ENCODE data around the gene MED14. TPM values are rescaled to one million over a fixed set of nuclear protein-coding genes. Genes with fewer than 3 reads are reported as not detected.
A peak's percentile ranks its signal among the peaks of the same experiment; 100 is the strongest.

The MED14 gene
- total and polyA plus RNA-seq, 2 of the 13 experiments (the other 11 are each of a cell fraction or from before 2014, with no cell fraction given) = 10.2 to 16.3 TPM

DNA sequence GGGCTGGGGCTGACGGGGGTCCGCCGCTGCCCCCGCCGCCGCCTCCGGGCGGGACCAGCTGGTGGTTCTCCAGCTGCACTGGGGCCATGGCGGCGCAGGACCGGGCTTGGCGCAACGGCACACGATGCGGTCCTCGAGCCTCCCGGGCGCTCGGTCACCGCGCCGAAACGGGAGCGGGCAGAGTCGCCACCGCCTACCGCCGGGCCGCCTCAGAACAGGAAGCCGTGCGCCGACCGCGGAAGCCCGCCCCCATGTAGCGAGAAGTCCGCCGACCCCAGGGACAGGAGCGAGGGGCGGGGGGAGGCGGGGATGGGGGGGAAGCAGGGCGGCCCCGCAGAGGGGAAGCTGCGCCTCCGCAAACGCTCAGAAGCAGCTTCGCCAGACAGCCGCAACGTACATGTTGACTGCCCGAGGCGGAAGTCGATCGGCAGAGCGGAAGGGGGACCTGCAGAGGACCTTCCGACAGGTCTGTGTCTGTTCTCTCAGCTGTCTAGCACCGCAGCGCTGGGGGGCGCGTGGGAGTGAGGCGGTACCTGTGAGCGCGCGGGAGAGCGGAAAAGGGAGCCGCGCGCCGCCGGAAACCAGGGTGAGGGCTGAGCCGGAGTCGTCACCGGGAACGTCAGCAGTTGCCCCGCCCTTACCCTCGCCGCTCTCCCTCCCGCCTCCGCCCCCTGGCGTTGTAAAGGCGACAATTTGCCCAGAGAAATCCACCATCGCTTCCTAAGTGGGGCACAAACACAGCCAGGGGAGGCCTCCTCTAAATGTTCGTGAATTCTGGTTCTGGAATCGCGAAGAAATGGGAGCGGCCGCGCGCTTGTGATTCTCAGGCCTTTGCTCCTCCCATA, at the start of gene MED14 (continued):
- TF ChIP-seq POLR2G (IDR thresholded peaks at IDR 0.05; ENCODE audit: low read depth, low read length) = peak; percentile 57
- TF ChIP-seq ARNT (IDR thresholded peaks at IDR 0.05) = no peak
- TF ChIP-seq ZFP62 (CRISPR knock-in tag; IDR thresholded peaks at IDR 0.05) = no peak
- TF ChIP-seq SMAD3 (CRISPR knock-in tag; IDR thresholded peaks at IDR 0.05) = 0 out of 2 replicates have a peak, but pooled peaks have one; percentile 35
- no peak for TF ChIP-seq DNMT1 (CRISPR knock-in tag; IDR thresholded peaks at IDR 0.05)
- TF ChIP-seq, protein P1, sequence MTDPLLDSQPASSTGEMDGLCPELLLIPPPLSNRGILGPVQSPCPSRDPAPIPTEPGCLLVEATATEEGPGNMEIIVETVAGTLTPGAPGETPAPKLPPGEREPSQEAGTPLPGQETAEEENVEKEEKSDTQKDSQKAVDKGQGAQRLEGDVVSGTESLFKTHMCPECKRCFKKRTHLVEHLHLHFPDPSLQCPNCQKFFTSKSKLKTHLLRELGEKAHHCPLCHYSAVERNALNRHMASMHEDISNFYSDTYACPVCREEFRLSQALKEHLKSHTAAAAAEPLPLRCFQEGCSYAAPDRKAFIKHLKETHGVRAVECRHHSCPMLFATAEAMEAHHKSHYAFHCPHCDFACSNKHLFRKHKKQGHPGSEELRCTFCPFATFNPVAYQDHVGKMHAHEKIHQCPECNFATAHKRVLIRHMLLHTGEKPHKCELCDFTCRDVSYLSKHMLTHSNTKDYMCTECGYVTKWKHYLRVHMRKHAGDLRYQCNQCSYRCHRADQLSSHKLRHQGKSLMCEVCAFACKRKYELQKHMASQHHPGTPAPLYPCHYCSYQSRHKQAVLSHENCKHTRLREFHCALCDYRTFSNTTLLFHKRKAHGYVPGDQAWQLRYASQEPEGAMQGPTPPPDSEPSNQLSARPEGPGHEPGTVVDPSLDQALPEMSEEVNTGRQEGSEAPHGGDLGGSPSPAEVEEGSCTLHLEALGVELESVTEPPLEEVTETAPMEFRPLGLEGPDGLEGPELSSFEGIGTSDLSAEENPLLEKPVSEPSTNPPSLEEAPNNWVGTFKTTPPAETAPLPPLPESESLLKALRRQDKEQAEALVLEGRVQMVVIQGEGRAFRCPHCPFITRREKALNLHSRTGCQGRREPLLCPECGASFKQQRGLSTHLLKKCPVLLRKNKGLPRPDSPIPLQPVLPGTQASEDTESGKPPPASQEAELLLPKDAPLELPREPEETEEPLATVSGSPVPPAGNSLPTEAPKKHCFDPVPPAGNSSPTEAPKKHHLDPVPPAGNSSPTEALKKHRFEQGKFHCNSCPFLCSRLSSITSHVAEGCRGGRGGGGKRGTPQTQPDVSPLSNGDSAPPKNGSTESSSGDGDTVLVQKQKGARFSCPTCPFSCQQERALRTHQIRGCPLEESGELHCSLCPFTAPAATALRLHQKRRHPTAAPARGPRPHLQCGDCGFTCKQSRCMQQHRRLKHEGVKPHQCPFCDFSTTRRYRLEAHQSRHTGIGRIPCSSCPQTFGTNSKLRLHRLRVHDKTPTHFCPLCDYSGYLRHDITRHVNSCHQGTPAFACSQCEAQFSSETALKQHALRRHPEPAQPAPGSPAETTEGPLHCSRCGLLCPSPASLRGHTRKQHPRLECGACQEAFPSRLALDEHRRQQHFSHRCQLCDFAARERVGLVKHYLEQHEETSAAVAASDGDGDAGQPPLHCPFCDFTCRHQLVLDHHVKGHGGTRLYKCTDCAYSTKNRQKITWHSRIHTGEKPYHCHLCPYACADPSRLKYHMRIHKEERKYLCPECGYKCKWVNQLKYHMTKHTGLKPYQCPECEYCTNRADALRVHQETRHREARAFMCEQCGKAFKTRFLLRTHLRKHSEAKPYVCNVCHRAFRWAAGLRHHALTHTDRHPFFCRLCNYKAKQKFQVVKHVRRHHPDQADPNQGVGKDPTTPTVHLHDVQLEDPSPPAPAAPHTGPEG (CRISPR knock-in tag; IDR thresholded peaks at IDR 0.05) = peak; percentile 91
- no peak for TF ChIP-seq ZNF207 (IDR thresholded peaks at IDR 0.05; ENCODE audit: borderline replicate concordance)
- no peak for TF ChIP-seq SOX13 (IDR thresholded peaks at IDR 0.05)
- no peak for TF ChIP-seq SOX13 (CRISPR knock-in tag; conservative IDR thresholded peaks at IDR 0.05 in 1 of 2, IDR thresholded peaks at IDR 0.05 in 1 of 2)
- TF ChIP-seq ZNF589 (CRISPR knock-in tag; conservative IDR thresholded peaks at IDR 0.05) = no peak
- TF ChIP-seq, protein P2, sequence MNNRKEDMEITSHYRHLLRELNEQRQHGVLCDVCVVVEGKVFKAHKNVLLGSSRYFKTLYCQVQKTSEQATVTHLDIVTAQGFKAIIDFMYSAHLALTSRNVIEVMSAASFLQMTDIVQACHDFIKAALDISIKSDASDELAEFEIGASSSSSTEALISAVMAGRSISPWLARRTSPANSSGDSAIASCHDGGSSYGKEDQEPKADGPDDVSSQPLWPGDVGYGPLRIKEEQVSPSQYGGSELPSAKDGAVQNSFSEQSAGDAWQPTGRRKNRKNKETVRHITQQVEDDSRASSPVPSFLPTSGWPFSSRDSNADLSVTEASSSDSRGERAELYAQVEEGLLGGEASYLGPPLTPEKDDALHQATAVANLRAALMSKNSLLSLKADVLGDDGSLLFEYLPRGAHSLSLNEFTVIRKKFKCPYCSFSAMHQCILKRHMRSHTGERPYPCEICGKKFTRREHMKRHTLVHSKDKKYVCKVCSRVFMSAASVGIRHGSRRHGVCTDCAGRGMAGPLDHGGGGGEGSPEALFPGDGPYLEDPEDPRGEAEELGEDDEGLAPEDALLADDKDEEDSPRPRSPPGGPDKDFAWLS (CRISPR knock-in tag; IDR thresholded peaks at IDR 0.05; ENCODE audit: borderline replicate concordance) = no peak
- TF ChIP-seq ZNF337 (CRISPR knock-in tag; IDR thresholded peaks at IDR 0.05; ENCODE audit: borderline replicate concordance, low read depth) = no peak

Measured in HepG2 (cell line).